ENCODE results near the gene PLCG1. TPM values are rescaled to one million over a fixed set of nuclear protein-coding genes. Genes with fewer than 3 reads are reported as not detected.

The PLCG1 gene
- total RNA-seq, 3 donors from 2014 or later (not counting 1 experiment from before 2014, with no cell fraction given) = 199 to 242 (median 236) TPM

DNA sequence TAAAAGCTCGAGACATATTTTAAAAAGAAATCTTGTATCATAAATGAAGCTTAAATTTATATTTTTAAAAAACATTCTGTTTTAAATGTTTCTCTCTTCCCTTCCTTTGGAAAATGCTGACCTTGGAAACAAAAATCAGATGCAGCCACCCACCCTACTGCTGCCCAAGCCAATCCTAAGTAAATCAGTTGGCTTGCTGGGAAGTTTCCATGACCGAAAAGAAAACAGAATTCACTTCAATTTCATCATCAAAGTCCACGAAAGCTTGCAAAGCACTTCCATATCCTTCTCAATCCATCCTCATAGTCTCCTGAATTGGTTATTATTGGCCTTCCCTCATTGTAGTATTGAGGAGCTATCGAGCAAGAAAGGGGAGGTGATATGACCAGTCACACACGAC is 80.1 kb downstream of the PLCG1 start:
- Mint-ChIP-seq H3K27ac (no peak overlapping the region), H3K27me3 (ENCODE audit: low read depth in 2 of 2) (peaks cover 0 to 9% of the 10 kb centered on the region in 2 donors), H3K4me3 (no peak overlapping the region), H3K4me1 (peaks cover 0 to 8% of the 10 kb centered on the region in 2 donors), H3K9me3 (no peaks in the 10 kb centered on the region), H3K36me3 (no peaks in the 10 kb centered on the region)
- no peak overlapping the region for H3K27ac ChIP-seq (ENCODE audit: low read length)
- no peak for DNase-seq
- ATAC-seq = no peak
- intact Hi-C loops (cut with micrococcal nuclease) = no loop called here
- no peaks in the 10 kb centered on the region for H3K36me3 ChIP-seq (ENCODE audit: control insufficient read depth, insufficient read depth, low read length)
- H3K27me3 ChIP-seq (ENCODE audit: control insufficient read depth, insufficient read depth, low read length) = no peaks in the 10 kb centered on the region
- no peaks in the 10 kb centered on the region for H3K4me1 ChIP-seq (ENCODE audit: control insufficient read depth, insufficient read depth, low read length)
- TF ChIP-seq, protein P1, sequence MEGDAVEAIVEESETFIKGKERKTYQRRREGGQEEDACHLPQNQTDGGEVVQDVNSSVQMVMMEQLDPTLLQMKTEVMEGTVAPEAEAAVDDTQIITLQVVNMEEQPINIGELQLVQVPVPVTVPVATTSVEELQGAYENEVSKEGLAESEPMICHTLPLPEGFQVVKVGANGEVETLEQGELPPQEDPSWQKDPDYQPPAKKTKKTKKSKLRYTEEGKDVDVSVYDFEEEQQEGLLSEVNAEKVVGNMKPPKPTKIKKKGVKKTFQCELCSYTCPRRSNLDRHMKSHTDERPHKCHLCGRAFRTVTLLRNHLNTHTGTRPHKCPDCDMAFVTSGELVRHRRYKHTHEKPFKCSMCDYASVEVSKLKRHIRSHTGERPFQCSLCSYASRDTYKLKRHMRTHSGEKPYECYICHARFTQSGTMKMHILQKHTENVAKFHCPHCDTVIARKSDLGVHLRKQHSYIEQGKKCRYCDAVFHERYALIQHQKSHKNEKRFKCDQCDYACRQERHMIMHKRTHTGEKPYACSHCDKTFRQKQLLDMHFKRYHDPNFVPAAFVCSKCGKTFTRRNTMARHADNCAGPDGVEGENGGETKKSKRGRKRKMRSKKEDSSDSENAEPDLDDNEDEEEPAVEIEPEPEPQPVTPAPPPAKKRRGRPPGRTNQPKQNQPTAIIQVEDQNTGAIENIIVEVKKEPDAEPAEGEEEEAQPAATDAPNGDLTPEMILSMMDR (IDR thresholded peaks at IDR 0.05) = no peak
- H3K4me3 ChIP-seq (ENCODE audit: low read length) = no peak overlapping the region
- no peaks in the 10 kb centered on the region for H3K9me3 ChIP-seq (ENCODE audit: control insufficient read depth, insufficient read depth, low read length)
- 100% methylated on average over 4 of the region's 5 CpGs for WGBS (ENCODE audit: insufficient coverage)

DNA sequence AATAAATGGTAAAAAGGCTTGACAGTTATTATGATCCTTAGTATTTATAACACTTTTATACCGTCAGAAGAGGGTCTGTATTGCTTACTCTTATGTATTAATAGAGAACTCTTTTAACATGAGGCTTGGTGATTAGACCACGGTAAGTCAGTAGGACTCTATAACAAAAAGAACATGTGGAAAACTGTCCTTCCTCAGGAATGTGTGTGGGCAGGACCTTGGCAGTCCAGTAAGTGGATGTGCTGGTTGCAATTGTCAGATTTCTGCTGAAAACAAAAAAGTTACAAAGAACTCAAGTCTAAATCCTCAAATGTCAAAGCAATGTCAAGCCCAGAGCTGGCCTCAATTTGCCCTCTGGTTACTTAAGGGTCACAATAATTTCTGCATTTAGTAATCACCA is 81.1 kb downstream of the PLCG1 start:
- 100% methylated on average over 1 of the region's 2 CpGs for WGBS (ENCODE audit: insufficient coverage)
- Mint-ChIP-seq H3K27ac (no peak overlapping the region), H3K4me3 (no peak overlapping the region), H3K9me3 (no peaks in the 10 kb centered on the region), H3K4me1 (peaks cover 0 to under 1% of the 10 kb centered on the region in 2 donors), H3K36me3 (no peaks in the 10 kb centered on the region), H3K27me3 (ENCODE audit: low read depth in 2 of 2) (peaks cover 0 to 9% of the 10 kb centered on the region in 2 donors)
- Histone ChIP-seq H3K36me3 (ENCODE audit: control insufficient read depth, insufficient read depth, low read length) (no peaks in the 10 kb centered on the region), H3K9me3 (ENCODE audit: control insufficient read depth, insufficient read depth, low read length) (no peaks in the 10 kb centered on the region), H3K4me3 (ENCODE audit: low read length) (no peak overlapping the region), H3K4me1 (ENCODE audit: control insufficient read depth, insufficient read depth, low read length) (no peaks in the 10 kb centered on the region), H3K27ac (ENCODE audit: low read length) (no peak overlapping the region), H3K27me3 (ENCODE audit: control insufficient read depth, insufficient read depth, low read length) (no peaks in the 10 kb centered on the region)
- intact Hi-C loops (cut with micrococcal nuclease) = no loop called here
- TF ChIP-seq, protein P1 (IDR thresholded peaks at IDR 0.05) = no peak
- no peak for ATAC-seq
- DNase-seq = no peak

DNA sequence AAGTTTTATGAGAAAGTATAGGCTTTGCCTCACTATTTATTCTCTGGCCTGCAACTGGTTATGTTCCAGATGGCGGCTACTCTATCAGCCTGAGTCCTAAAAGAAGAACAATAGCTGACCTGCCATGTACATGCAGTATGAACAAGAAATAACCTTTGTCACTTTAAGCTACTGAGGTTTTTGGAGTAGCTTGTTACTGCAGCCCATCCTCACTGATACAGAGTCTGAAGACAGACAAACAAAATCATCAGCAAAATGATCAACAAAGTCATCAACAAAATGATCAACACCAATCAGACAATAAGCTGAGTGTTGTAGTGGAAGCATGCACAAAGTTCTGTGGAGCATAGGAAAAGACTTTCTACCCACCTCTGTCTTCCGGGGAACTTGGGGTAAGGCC is 82.5 kb downstream of the PLCG1 start:
- Mint-ChIP-seq H3K36me3 (no peaks in the 10 kb centered on the region), H3K27me3 (ENCODE audit: low read depth in 2 of 2) (peaks cover 0 to 9% of the 10 kb centered on the region in 2 donors), H3K27ac (no peak overlapping the region), H3K9me3 (no peaks in the 10 kb centered on the region), H3K4me1 (peaks cover 5 to 6% of the 10 kb centered on the region in 2 donors), H3K4me3 (no peak overlapping the region)
- H3K27ac ChIP-seq (ENCODE audit: low read length) = no peak overlapping the region
- no peak overlapping the region for H3K4me3 ChIP-seq (ENCODE audit: low read length)
- no peak for DNase-seq
- WGBS (ENCODE audit: insufficient coverage) = 100% methylated on average over 2 of the region's 2 CpGs
- TF ChIP-seq, protein P1 (IDR thresholded peaks at IDR 0.05) = no peak
- no peaks in the 10 kb centered on the region for H3K36me3 ChIP-seq (ENCODE audit: control insufficient read depth, insufficient read depth, low read length)
- no peaks in the 10 kb centered on the region for H3K4me1 ChIP-seq (ENCODE audit: control insufficient read depth, insufficient read depth, low read length)
- intact Hi-C loops (cut with micrococcal nuclease) = no loop called here
- H3K9me3 ChIP-seq (ENCODE audit: control insufficient read depth, insufficient read depth, low read length) = no peaks in the 10 kb centered on the region
- H3K27me3 ChIP-seq (ENCODE audit: control insufficient read depth, insufficient read depth, low read length) = no peaks in the 10 kb centered on the region
- ATAC-seq = no peak

DNA sequence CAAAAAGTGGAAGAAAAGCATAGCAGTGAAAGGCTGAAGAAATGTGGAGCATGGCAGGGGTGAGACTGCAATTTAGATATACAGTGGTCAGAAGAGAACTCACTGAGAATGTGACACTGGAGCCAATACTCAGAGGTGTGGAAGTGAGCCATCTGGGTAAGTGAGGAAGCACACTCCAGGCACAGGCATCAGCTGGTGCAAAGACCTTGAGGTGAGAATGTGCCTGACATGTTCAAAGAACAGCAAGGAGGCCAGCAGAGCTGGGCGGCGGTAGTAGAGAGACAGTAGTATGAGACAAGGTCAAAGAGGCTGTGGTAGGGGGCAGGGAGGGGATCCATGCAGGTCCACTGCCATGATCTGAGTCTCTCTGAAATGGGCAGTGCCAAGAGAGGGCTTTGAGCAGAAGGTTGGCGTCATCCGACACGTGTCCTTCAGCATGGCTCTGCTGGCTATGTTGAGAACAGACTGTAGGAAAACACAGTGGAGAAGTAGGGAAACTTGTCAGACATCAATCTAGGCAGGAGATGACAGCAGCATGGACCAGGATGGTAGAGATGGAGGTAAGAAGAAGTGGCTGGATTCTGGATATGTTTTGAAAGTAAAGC is 84.4 kb downstream of the PLCG1 start:
- Mint-ChIP-seq H3K4me1 (peaks cover 5 to 6% of the 10 kb centered on the region in 2 donors), H3K9me3 (no peaks in the 10 kb centered on the region)
- WGBS (ENCODE audit: insufficient coverage) = 93% methylated on average over 5 of the region's 5 CpGs

More for the DNA sequence above, 84.4 kb downstream of the PLCG1 start:
- Histone ChIP-seq H3K27ac (ENCODE audit: low read length) (no peak overlapping the region), H3K36me3 (ENCODE audit: control insufficient read depth, insufficient read depth, low read length) (no peaks in the 10 kb centered on the region), H3K4me3 (ENCODE audit: low read length) (no peak overlapping the region), H3K27me3 (ENCODE audit: control insufficient read depth, insufficient read depth, low read length) (no peaks in the 10 kb centered on the region), H3K4me1 (ENCODE audit: control insufficient read depth, insufficient read depth, low read length) (no peaks in the 10 kb centered on the region), H3K9me3 (ENCODE audit: control insufficient read depth, insufficient read depth, low read length) (no peaks in the 10 kb centered on the region)
- TF ChIP-seq, protein P1 (IDR thresholded peaks at IDR 0.05) = no peak
- Mint-ChIP-seq H3K36me3 (no peaks in the 10 kb centered on the region), H3K27ac (no peak overlapping the region), H3K27me3 (ENCODE audit: low read depth in 2 of 2) (peaks cover 0 to 9% of the 10 kb centered on the region in 2 donors), H3K4me3 (no peak overlapping the region)
- ATAC-seq (no peak), DNase-seq (no peak)
- intact Hi-C loops (cut with micrococcal nuclease) = no loop called here
